Prostate gland (tissue), 2 donors: ENCODE results near the gene ZNF841. TPM values are rescaled to one million over a fixed set of nuclear protein-coding genes. Genes with fewer than 3 reads are reported as not detected.

Experiments
- DNase-seq: peaks from one replicate; pipeline ENCODE4 v3.0.0-alpha.2; 2019; ENCODE audit warnings: low spot score
- H3K27ac ChIP-seq, 2 donors: fragments of 200-600 bp; sonication (generic); 2 replicates each; pipeline ENCODE4 v1.5.1; 2017 to 2019
- H3K27me3 ChIP-seq: fragments of 200-600 bp; sonication (generic); replicated peaks from 2 replicates; pipeline ENCODE4 v1.5.1; 2019; ENCODE audit not compliant: insufficient read depth
- H3K36me3 ChIP-seq, 2 donors: fragments of 200-600 bp; sonication (generic); 1 replicate in 1 of 2; 2 replicates in 1 of 2; pipeline versions ENCODE4 v1.5.1 to v1.8.1; 2017 to 2019
- H3K4me1 ChIP-seq: fragments of 200-600 bp; sonication (generic); replicated peaks from 2 replicates; pipeline ENCODE4 v1.5.1; 2019
- H3K4me3 ChIP-seq, 2 donors: fragments of 200-600 bp; sonication (generic); 2 replicates each; pipeline ENCODE4 v1.5.1; 2017 to 2019
- H3K9me3 ChIP-seq: fragments of 200-600 bp; sonication (generic); 2 replicates; pipeline ENCODE4 v1.5.1; 2017
- POLR2A ChIP-seq: fragments of 450-650 bp; IDR thresholded peaks from one replicate; pipeline ENCODE4 v1.6.1; 2016; ENCODE audit warnings: antibody characterized with exemption, mild to moderate bottlenecking
- POLR2AphosphoS5 ChIP-seq: sonication (generic); formaldehyde crosslinking; IDR thresholded peaks from one replicate; pipeline ENCODE4 v1.6.1; 2017; ENCODE audit warnings: antibody characterized with exemption
- WGBS: methylation state at CpG from one replicate; pipeline ENCODE4 v1.1.5; 2018; 5-methylcytosine and 5-hydroxymethylcytosine counted together
- intact Hi-C: fragments of 100-400 bp; cut with DNase I; formaldehyde crosslinking; loops from one replicate; pipeline ENCODE4 v1.14.2; 2022
- total RNA-seq, 2 donors: library from RNA; depleted of rRNA; stranded (reverse); fragments of >200 nt; gene quantifications; one replicate each; pipeline ENCODE4 v1.1.0, GENCODE V29; 2016
- TF ChIP-seq, protein P1 (sequence below), 4 experiments: fragments of 200-600 bp in 2 of 4; fragments of 450-650 bp in 2 of 4; sonication (generic) in 2 of 4; IDR thresholded peaks; 1 replicate in 3 of 4; 2 replicates in 1 of 4; pipeline ENCODE4 v1.5.1; 2016 to 2019; ENCODE audit warnings: antibody characterized with exemption in 4 of 4, mild to moderate bottlenecking in 2 of 4, moderate library complexity in 2 of 4

ZNF841 gene
- total RNA-seq, 2 donors from 2014 or later, result 24.6 to 34.3 TPM

DNA sequence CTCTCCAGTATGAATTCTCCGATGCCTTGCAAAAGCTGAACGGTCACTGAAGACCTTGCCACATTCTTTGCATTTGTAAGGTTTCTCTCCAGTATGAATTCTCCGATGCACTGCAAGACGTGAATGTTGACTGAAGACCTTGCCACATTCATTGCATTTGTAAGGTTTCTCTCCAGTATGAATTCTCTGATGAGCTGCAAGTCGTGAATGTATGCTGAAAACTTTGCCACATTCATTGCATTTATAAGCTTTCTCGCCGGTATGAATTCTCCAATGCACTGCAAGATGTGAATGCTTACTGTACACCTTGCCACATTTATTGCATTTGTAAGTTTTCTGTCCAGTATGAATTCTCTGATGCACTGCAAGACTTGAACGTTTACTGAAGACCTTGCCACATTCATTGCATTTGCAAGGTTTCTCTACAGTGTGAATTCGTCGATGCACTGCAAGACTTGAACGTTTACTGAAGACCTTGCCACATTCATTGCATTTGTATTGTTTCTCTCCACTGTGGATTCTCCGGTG is 20.0 kb upstream of the ZNF841 start:
- no peak for DNase-seq
- no peaks in the 10 kb centered on the region for H3K4me1 ChIP-seq
- H3K9me3 ChIP-seq, result peaks cover 6% of the 10 kb centered on the region
- no peak overlapping the region for H3K27ac ChIP-seq
- intact Hi-C loops, result no loop called here
- no peak overlapping the region for H3K4me3 ChIP-seq
- H3K27me3 ChIP-seq, result no peaks in the 10 kb centered on the region
- TF ChIP-seq, protein P1, sequence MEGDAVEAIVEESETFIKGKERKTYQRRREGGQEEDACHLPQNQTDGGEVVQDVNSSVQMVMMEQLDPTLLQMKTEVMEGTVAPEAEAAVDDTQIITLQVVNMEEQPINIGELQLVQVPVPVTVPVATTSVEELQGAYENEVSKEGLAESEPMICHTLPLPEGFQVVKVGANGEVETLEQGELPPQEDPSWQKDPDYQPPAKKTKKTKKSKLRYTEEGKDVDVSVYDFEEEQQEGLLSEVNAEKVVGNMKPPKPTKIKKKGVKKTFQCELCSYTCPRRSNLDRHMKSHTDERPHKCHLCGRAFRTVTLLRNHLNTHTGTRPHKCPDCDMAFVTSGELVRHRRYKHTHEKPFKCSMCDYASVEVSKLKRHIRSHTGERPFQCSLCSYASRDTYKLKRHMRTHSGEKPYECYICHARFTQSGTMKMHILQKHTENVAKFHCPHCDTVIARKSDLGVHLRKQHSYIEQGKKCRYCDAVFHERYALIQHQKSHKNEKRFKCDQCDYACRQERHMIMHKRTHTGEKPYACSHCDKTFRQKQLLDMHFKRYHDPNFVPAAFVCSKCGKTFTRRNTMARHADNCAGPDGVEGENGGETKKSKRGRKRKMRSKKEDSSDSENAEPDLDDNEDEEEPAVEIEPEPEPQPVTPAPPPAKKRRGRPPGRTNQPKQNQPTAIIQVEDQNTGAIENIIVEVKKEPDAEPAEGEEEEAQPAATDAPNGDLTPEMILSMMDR (IDR thresholded peaks at IDR 0.05), result no peak
- no peak for TF ChIP-seq POLR2AphosphoS5
- TF ChIP-seq POLR2A, result no peak
- H3K36me3 ChIP-seq, result peaks cover 12 to 23% of the 10 kb centered on the region in 2 donors
- WGBS, result 96% methylated on average over 12 of the region's 12 CpGs

DNA sequence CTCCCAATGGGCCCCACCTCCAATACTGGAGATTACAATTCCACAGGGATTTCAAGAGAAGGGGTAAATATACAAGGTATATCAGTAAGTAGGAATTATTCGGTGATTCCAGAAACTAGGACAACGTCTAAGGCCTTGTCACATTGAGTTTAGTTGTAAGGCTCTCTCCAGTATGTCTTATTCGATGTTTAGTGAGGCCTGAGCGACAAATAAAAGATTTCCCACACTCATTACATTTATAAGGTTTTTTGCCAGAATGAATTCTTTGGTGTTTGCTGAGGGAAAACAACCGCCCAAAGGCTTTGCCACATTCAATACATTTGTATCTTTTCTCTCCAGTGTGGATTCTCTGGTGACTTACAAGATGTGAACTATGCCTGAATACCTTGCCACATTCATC is 19.1 kb upstream of the ZNF841 start:
- 97% methylated on average over 5 of the region's 5 CpGs for WGBS
- no peak overlapping the region for H3K4me3 ChIP-seq
- H3K36me3 ChIP-seq, result peaks cover 12 to 19% of the 10 kb centered on the region in 2 donors
- intact Hi-C loops, result no loop called here
- no peak overlapping the region for H3K27ac ChIP-seq
- H3K4me1 ChIP-seq, result no peaks in the 10 kb centered on the region
- TF ChIP-seq, protein P1 (IDR thresholded peaks at IDR 0.05), result no peak
- TF ChIP-seq POLR2AphosphoS5, result no peak
- no peak for TF ChIP-seq POLR2A
- no peaks in the 10 kb centered on the region for H3K27me3 ChIP-seq
- no peak for DNase-seq
- peaks cover 6% of the 10 kb centered on the region for H3K9me3 ChIP-seq

DNA sequence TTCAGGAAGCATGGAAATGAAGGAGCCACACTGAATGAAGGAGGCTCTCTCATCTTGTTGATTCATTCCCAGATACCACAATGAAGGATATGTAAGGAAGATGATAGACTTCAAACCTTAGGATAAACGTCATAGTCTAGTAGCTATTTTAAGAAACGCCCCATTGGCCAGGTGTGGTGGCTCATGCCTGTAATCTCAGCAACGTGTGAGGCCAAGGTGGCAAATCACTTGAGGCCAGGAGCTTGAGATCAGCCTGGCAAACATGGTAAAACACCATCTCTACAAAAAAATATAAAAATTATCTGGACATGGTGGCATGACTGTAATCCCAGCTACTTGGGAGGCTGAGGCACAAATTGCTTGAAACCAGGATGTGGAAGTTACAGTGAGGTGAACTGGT is 17.1 kb upstream of the ZNF841 start:
- H3K4me1 ChIP-seq, result no peaks in the 10 kb centered on the region
- H3K9me3 ChIP-seq, result peaks cover 6% of the 10 kb centered on the region
- no peak overlapping the region for H3K27ac ChIP-seq
- intact Hi-C loops, result no loop called here
- TF ChIP-seq, protein P1 (IDR thresholded peaks at IDR 0.05), result no peak
- no peak for TF ChIP-seq POLR2AphosphoS5
- no peak for TF ChIP-seq POLR2A
- DNase-seq, result no peak
- peaks cover 12 to 15% of the 10 kb centered on the region in 2 donors for H3K36me3 ChIP-seq
- no peaks in the 10 kb centered on the region for H3K27me3 ChIP-seq
- 94% methylated on average over 3 of the region's 3 CpGs for WGBS
- H3K4me3 ChIP-seq, result no peak overlapping the region

DNA sequence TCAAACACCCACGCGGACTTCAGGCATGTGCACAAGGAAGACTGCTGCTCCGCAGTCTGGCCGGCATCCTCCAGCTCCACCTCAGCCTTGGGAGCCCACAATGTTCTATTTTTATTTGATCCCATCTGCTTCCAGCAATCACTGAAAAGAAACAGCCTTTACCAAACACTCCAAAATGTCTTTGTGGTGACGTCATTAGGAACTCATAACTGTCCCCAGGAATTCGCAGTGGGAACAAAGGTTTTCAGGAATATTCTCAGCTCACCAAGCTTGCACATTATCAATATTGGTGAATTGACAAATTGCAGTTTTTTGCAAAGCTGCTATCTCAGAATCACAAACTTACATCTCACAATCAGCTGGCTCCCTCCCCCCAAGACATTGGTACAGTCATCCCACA is 15.2 kb upstream of the ZNF841 start:
- peaks cover 2 to 8% of the 10 kb centered on the region in 2 donors for H3K36me3 ChIP-seq
- H3K27ac ChIP-seq, result no peak overlapping the region
- no peak overlapping the region for H3K4me3 ChIP-seq
- H3K27me3 ChIP-seq, result no peaks in the 10 kb centered on the region
- DNase-seq, result no peak
- H3K4me1 ChIP-seq, result no peaks in the 10 kb centered on the region
- intact Hi-C loops, result no loop called here
- peaks cover 6% of the 10 kb centered on the region for H3K9me3 ChIP-seq
- 86% methylated on average over 6 of the region's 6 CpGs for WGBS
- TF ChIP-seq POLR2AphosphoS5 (no peak), POLR2A (no peak)
- TF ChIP-seq, protein P1 (IDR thresholded peaks at IDR 0.05), result no peak

DNA sequence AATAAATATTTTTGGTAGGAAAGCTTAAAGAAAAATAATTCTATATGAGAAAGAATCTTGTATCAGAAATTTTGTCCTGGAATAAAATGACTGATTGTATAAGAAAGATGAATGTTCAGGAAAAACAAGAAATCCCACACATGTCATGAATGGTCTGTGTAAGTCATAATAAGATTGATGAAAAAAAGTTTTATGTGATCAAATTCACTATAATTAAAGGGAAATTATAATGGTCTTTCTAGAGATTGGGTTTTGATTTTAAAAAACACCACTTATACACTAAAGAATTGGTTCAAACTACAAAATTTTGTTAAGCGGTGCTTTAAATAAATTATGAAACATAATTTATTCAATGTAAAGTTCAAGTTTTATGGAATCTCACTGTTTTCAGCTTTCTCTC is 7.2 kb upstream of the ZNF841 start:
- no peaks in the 10 kb centered on the region for H3K9me3 ChIP-seq
- no peak for TF ChIP-seq POLR2AphosphoS5
- TF ChIP-seq POLR2A, result no peak
- TF ChIP-seq, protein P1 (IDR thresholded peaks at IDR 0.05), result no peak
- H3K4me1 ChIP-seq, result no peaks in the 10 kb centered on the region
- intact Hi-C loops, result no loop called here
- WGBS, result 93% methylated on average over 1 of the region's 1 CpG
- no peak overlapping the region for H3K27ac ChIP-seq
- no peak overlapping the region for H3K4me3 ChIP-seq
- H3K27me3 ChIP-seq, result no peaks in the 10 kb centered on the region
- no peaks in the 10 kb centered on the region for H3K36me3 ChIP-seq
- no peak for DNase-seq
